Lung (tissue), 12 donors: ENCODE results near the gene VAT1L. TPM values are rescaled to one million over a fixed set of nuclear protein-coding genes. Genes with fewer than 3 reads are reported as not detected.
A peak's percentile ranks its signal among the peaks of the same experiment; 100 is the strongest.

ENCODE experiments used
- ATAC-seq: fragments of 200-7000 bp; cut with Tn5 transposase; one replicate; pipeline ENCODE4 v1.9.1; 2020; ENCODE audit warnings: moderate number of reproducible peaks; ENCODE audit not compliant: insufficient read depth, low FRiP score
- DNase-seq, 3 donors: peaks; one replicate each; pipeline ENCODE4 v3.0.0-alpha.2; 2013 to 2017
- H3K27ac ChIP-seq, 2 donors: one replicate each; pipeline ENCODE4 v1.5.1; 2013; ENCODE audit warnings: mild to moderate bottlenecking in 2 of 2, moderate library complexity in 2 of 2, control low read depth in 1 of 2, inconsistent platforms in 1 of 2, low read depth in 1 of 2, low read length in 1 of 2
- H3K27me3 ChIP-seq, 3 donors: one replicate each; pipeline ENCODE4 v1.5.1; 2013; ENCODE audit warnings: low read length in 2 of 3; ENCODE audit not compliant: control insufficient read depth in 3 of 3, insufficient read depth in 3 of 3
- H3K36me3 ChIP-seq, 4 donors: one replicate each; pipeline ENCODE4 v1.5.1; 2013; ENCODE audit warnings: low read length in 4 of 4, mild to moderate bottlenecking in 1 of 4, moderate library complexity in 1 of 4; ENCODE audit not compliant: control insufficient read depth in 4 of 4, insufficient read depth in 4 of 4
- H3K4me1 ChIP-seq, 5 donors: one replicate each; pipeline ENCODE4 v1.5.1; 2013; ENCODE audit warnings: low read length in 5 of 5, mild to moderate bottlenecking in 2 of 5, moderate library complexity in 1 of 5; ENCODE audit not compliant: control insufficient read depth in 5 of 5, insufficient read depth in 5 of 5
- H3K4me3 ChIP-seq: one replicate; pipeline ENCODE4 v1.5.1; 2013; ENCODE audit warnings: mild to moderate bottlenecking, control low read depth, moderate library complexity
- H3K9ac ChIP-seq, 2 donors: one replicate each; pipeline ENCODE4 v1.5.1; 2013; ENCODE audit warnings: low read length in 2 of 2, control low read depth in 1 of 2; ENCODE audit not compliant: insufficient read depth in 1 of 2
- H3K9me3 ChIP-seq, 4 donors: one replicate each; pipeline ENCODE4 v1.5.1; 2013; ENCODE audit warnings: low read length in 3 of 4, mild to moderate bottlenecking in 1 of 4, moderate library complexity in 1 of 4; ENCODE audit not compliant: control insufficient read depth in 4 of 4, insufficient read depth in 3 of 4
- whole genome bisulfite sequencing, 2 donors: extraction: QIAGEN DNeasy Blood & Tissue Kit; methylation state at CpG; one replicate each; pipeline ENCODE4 v1.1.7; 2013; 5-methylcytosine and 5-hydroxymethylcytosine counted together
- polyA plus RNA-seq, 2 donors: library from polyadenylated mRNA; stranded (reverse); fragments of 200-250 nt; gene quantifications; one replicate each; pipeline ENCODE4 v1.2.1, GENCODE V29; 2013
- total RNA-seq, 2 donors: library from RNA; depleted of rRNA in 1 of 2; stranded (reverse); fragments of >200 nt in 1 of 2; gene quantifications; one replicate each; pipeline ENCODE4 v1.2.1, GENCODE V29; 2014 to 2021
- TF ChIP-seq, protein P1 (sequence below): IDR thresholded peaks from 2 replicates; pipeline ENCODE4 v1.5.1; 2012; ENCODE audit warnings: mild to moderate bottlenecking; ENCODE audit errors: control extremely low read depth, extremely low read depth
- donor health status: control.
- donor health status: control.
- donor health status: Bipolar disorder and iron deficiency.
- donor health status: healthy.
- donor health status: DM: yes; HTN: yes; CAD: no.

VAT1L gene
- total and polyA plus RNA-seq, 4 donors = 0.14 to 3.3 (median 0.26) TPM

DNA sequence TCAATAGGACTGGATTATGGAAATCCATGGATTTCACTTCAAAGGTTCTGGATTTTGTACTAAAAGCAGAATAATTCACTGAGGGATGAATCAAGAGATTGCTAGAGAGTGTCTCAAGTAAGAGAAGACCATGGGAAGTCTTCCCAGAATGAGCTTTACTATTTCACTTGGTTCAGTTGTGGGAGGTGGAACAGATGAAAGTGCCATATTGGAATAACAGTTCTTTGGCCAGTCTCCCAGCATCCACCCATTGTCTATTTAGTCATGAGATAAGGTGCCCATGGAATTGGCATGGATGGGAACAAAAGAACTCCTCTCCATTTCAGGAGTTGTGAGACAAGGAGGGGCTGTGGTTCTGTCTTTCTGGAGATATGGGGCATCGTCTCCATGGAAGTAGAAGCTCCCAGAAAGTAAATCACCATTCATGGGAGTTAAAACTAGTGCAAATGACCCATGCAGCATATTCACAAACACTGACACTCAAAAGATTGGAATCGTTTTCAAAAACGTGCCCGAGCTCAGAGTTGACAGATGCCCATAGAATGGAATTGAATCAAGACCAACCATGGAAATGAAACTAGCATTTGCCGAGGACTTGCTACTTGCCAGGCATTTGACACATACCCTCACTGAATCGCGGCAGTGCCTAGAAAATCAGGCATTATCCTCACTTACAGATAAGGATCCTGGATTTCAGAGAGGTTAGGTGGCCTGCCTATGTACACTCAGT lies 197.8 kb downstream of the VAT1L start:
- H3K4me3 ChIP-seq = no peak overlapping the region
- no peaks in the 10 kb centered on the region for H3K27me3 ChIP-seq
- peaks cover 0 to 4% (median 0%) of the 10 kb centered on the region in 5 donors for H3K4me1 ChIP-seq
- TF ChIP-seq, protein P1, sequence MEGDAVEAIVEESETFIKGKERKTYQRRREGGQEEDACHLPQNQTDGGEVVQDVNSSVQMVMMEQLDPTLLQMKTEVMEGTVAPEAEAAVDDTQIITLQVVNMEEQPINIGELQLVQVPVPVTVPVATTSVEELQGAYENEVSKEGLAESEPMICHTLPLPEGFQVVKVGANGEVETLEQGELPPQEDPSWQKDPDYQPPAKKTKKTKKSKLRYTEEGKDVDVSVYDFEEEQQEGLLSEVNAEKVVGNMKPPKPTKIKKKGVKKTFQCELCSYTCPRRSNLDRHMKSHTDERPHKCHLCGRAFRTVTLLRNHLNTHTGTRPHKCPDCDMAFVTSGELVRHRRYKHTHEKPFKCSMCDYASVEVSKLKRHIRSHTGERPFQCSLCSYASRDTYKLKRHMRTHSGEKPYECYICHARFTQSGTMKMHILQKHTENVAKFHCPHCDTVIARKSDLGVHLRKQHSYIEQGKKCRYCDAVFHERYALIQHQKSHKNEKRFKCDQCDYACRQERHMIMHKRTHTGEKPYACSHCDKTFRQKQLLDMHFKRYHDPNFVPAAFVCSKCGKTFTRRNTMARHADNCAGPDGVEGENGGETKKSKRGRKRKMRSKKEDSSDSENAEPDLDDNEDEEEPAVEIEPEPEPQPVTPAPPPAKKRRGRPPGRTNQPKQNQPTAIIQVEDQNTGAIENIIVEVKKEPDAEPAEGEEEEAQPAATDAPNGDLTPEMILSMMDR = no peak
- no peak for ATAC-seq
- H3K9me3 ChIP-seq = no peaks in the 10 kb centered on the region
- 93 to 94% methylated on average over 7 of the region's 7 CpGs for WGBS, 2 donors
- H3K27ac ChIP-seq = no peak overlapping the region
- DNase-seq = no peak
- no peaks in the 10 kb centered on the region for H3K36me3 ChIP-seq
- no peak overlapping the region for H3K9ac ChIP-seq

DNA sequence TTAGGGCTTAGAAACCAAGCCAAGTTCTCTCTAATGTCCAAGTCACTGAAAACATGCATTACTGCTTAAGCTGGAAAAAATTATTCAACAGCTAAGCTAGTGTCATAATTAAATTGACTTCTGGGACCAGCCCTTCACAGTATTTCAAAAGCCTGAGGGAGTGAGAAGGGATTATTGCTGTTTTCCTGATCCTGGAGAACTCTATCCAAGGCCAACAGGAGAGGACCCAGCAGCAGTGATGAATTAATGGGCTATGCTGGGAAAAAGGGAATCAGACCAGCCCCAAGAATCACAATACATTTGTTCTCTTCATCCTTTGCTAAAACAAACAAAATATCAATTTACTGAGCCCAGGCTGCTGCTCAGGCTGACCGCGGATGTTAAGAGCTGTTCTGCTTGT lies 199.4 kb downstream of the VAT1L start:
- Histone ChIP-seq H3K27me3 (no peaks in the 10 kb centered on the region), H3K9ac (no peak overlapping the region), H3K36me3 (no peaks in the 10 kb centered on the region), H3K4me1 (peaks cover 0 to 4% (median 0%) of the 10 kb centered on the region in 5 donors), H3K4me3 (no peak overlapping the region), H3K9me3 (no peaks in the 10 kb centered on the region), H3K27ac (no peak overlapping the region)
- TF ChIP-seq, protein P1 = no peak
- 64 to 70% methylated on average over 2 of the region's 2 CpGs for WGBS, 2 donors
- DNase-seq (peak in 1 of 3 donors; percentile 24), ATAC-seq (no peak)

DNA sequence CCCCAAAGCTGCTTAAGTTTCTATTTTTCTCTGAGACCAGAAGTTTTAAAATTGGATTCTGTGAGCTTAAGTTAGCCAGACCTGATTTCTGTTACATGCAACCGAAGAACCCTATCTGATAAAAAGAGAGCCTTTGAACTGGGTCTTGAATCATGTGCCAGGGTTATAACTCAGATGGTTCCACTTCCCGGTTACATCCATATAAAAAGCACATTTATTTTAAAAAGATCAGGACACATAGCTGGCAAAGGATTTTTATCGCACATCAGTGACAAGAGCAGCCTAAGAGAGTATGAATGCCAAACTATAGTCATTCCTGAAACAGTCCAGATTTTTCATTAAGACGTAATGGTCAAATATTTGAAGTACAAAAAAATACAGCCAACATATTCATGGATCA lies 201.5 kb downstream of the VAT1L start:
- ATAC-seq = no peak
- peaks cover 0 to 8% (median 0%) of the 10 kb centered on the region in 5 donors for H3K4me1 ChIP-seq
- H3K4me3 ChIP-seq = no peak overlapping the region
- TF ChIP-seq, protein P1 = no peak
- no peaks in the 10 kb centered on the region for H3K27me3 ChIP-seq
- H3K9ac ChIP-seq = no peak overlapping the region
- no peaks in the 10 kb centered on the region for H3K9me3 ChIP-seq
- WGBS, 2 donors = 79 to 80% methylated on average over 4 of the region's 4 CpGs
- H3K27ac ChIP-seq = no peak overlapping the region
- DNase-seq = no peak
- no peaks in the 10 kb centered on the region for H3K36me3 ChIP-seq
